NCI-H526 (cell line): ENCODE data around the gene BCL11A.

Source experiments
- DNase-seq, 2 experiments: peaks; one replicate each; lab custom pipeline; 2025; lab: John Stamatoyannopoulos, UW

BCL11A gene

GRCh38 chr2:60485550-60485949 lies 67.9 kb downstream of the BCL11A start:
- no peak for DNase-seq

GRCh38 chr2:60485055-60485454 lies 68.4 kb downstream of the BCL11A start:
- no peak for DNase-seq

- no peak for DNase-seq
These were observed 69.3 kb downstream of the BCL11A start for GRCh38 chr2:60484133-60484645.

- no peak for DNase-seq
These were observed 70.1 kb downstream of the BCL11A start for GRCh38 chr2:60483401-60483800.

- no peak for DNase-seq
These were observed 71.2 kb downstream of the BCL11A start for GRCh38 chr2:60482222-60482621.

- no peak for DNase-seq
These were observed 72.2 kb downstream of the BCL11A start for GRCh38 chr2:60481257-60481656.

- DNase-seq: peak in 1 of 2 experiments; percentile 29
These were observed 73.2 kb downstream of the BCL11A start for GRCh38 chr2:60480089-60480773.

- peak; percentile 41 to 62 for DNase-seq
These were observed 74.0 kb downstream of the BCL11A start for GRCh38 chr2:60479226-60480088.

GRCh38 chr2:60478660-60479059 lies 74.8 kb downstream of the BCL11A start:
- DNase-seq: no peak

- DNase-seq: no peak
These were observed 77.1 kb downstream of the BCL11A start for GRCh38 chr2:60476206-60476954.

- DNase-seq: no peak
These were observed 78.2 kb downstream of the BCL11A start for GRCh38 chr2:60475123-60475830.

GRCh38 chr2:60474301-60474700 lies 79.2 kb downstream of the BCL11A start:
- no peak for DNase-seq

- DNase-seq: no peak
These were observed 79.9 kb downstream of the BCL11A start for GRCh38 chr2:60473546-60473945.

- no peak for DNase-seq
These were observed 80.7 kb downstream of the BCL11A start for GRCh38 chr2:60472663-60473289.

GRCh38 chr2:60472041-60472440 lies 81.4 kb downstream of the BCL11A start:
- DNase-seq: no peak

- DNase-seq: peak in 1 of 2 experiments; percentile 8
These were observed 83.1 kb downstream of the BCL11A start for GRCh38 chr2:60470340-60470739.

GRCh38 chr2:60469536-60470317 lies 83.7 kb downstream of the BCL11A start:
- no peak for DNase-seq

- DNase-seq: peak in 1 of 2 experiments; percentile 11
These were observed 84.9 kb downstream of the BCL11A start for GRCh38 chr2:60468382-60469085.

- no peak for DNase-seq
These were observed 87.2 kb downstream of the BCL11A start for GRCh38 chr2:60466161-60466702.
